MM.1S (cell line): ENCODE measurements around the gene PLBD1.

ENCODE experiments used
- DNase-seq: peaks from one replicate; pipeline ENCODE4 v3.0.0-alpha.2; 2015
- H2AFZ ChIP-seq: fragments of 300-600 bp; sonication (generic); 2 replicates; pipeline ENCODE4 v1.6.0; 2016; ENCODE audit warnings: antibody characterized with exemption, low read length
- H3F3A ChIP-seq: fragments of 300-600 bp; sonication (generic); 2 replicates; pipeline ENCODE4 v1.6.1; 2016; ENCODE audit warnings: mild to moderate bottlenecking, antibody characterized with exemption, low read length, moderate library complexity, mixed read lengths; ENCODE audit not compliant: insufficient read depth
- H3K27ac ChIP-seq: fragments of 300-600 bp; sonication (generic); 2 replicates; pipeline ENCODE4 v1.5.1; 2016; ENCODE audit warnings: mild to moderate bottlenecking, low read length
- H3K27me3 ChIP-seq: fragments of 300-600 bp; sonication (generic); replicated peaks from 2 replicates; pipeline ENCODE4 v1.6.0; 2016; ENCODE audit warnings: low read length; ENCODE audit not compliant: insufficient read depth
- H3K36me3 ChIP-seq: fragments of 300-600 bp; sonication (generic); replicated peaks from 2 replicates; pipeline ENCODE4 v1.6.1; 2016; ENCODE audit warnings: mild to moderate bottlenecking, low read length, mixed read lengths; ENCODE audit not compliant: insufficient read depth
- H3K4me1 ChIP-seq: fragments of 300-600 bp; sonication (generic); 2 replicates; pipeline ENCODE4 v1.6.1; 2016; ENCODE audit warnings: low read length, mixed read lengths
- H3K4me2 ChIP-seq: fragments of 300-600 bp; sonication (generic); 2 replicates; pipeline ENCODE4 v1.6.0; 2016; ENCODE audit warnings: low read depth, low read length
- H3K4me3 ChIP-seq: fragments of 300-600 bp; sonication (generic); 2 replicates; pipeline ENCODE4 v1.5.1; 2016; ENCODE audit warnings: low read length, mixed read lengths
- H3K79me2 ChIP-seq: fragments of 300-600 bp; sonication (generic); 2 replicates; pipeline ENCODE4 v1.6.1; 2016; ENCODE audit warnings: mixed run types, low read length, mixed read lengths
- H3K9ac ChIP-seq: fragments of 300-600 bp; sonication (generic); 2 replicates; pipeline ENCODE4 v1.6.1; 2016; ENCODE audit warnings: low read length, mixed read lengths
- H3K9me2 ChIP-seq: fragments of 300-600 bp; sonication (generic); replicated peaks from 2 replicates; pipeline ENCODE4 v1.6.1; 2016; ENCODE audit warnings: mild to moderate bottlenecking, low read length, mixed read lengths; ENCODE audit not compliant: insufficient read depth
- H3K9me3 ChIP-seq: fragments of 300-600 bp; sonication (generic); replicated peaks from 2 replicates; pipeline ENCODE4 v1.6.1; 2016; ENCODE audit warnings: mild to moderate bottlenecking, low read length, mixed read lengths; ENCODE audit not compliant: insufficient read depth
- H4K20me1 ChIP-seq: fragments of 300-600 bp; sonication (generic); 2 replicates; pipeline ENCODE4 v1.6.1; 2016; ENCODE audit warnings: mild to moderate bottlenecking, low read length, moderate library complexity, mixed read lengths; ENCODE audit not compliant: insufficient read depth
- EZH2 ChIP-seq: fragments of 300-600 bp; sonication (generic); optimal IDR thresholded peaks from 2 replicates; pipeline ENCODE3; 2017; ENCODE audit warnings: low read depth, mild to moderate bottlenecking, antibody characterized with exemption, low read length, mixed read lengths
- EZH2phosphoT487 ChIP-seq: fragments of 300-600 bp; sonication (generic); IDR thresholded peaks from 2 replicates; pipeline ENCODE4 v1.6.1; 2018; ENCODE audit warnings: antibody characterized with exemption, low read length
- TF ChIP-seq, protein P1 (sequence below): fragments of 300-600 bp; sonication (generic); IDR thresholded peaks from 2 replicates; pipeline ENCODE4 v1.5.1; 2016; ENCODE audit warnings: antibody characterized with exemption, low read length, mixed read lengths

Gene PLBD1

DNA sequence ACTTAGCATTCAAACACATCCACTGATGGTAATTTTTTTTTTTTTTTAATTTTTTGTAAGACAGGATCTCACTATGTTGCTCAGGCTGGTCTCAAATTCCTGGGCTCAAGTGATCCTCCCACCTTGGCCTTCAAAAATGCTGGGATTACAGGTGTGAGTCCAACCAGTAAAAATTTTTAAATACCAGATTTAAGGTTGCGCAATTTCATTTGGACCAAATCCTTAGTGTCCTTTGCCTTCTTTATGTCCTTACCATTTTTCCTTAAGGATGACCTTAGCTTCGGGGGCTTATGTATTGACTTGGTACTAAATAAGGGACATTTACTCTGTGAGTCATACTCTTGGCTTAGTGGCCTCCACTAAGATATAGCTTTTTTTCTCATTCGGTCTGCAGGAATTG, 4.1 kb upstream of the PLBD1 start:
- H3K9ac ChIP-seq: no peak overlapping the region
- no peak overlapping the region for H3K4me3 ChIP-seq
- H3K36me3 ChIP-seq: no peaks in the 10 kb centered on the region
- no peak overlapping the region for H2AFZ ChIP-seq
- no peak overlapping the region for H3K4me2 ChIP-seq
- no peak for TF ChIP-seq EZH2
- H4K20me1 ChIP-seq: no peaks in the 10 kb centered on the region
- H3F3A ChIP-seq: no peaks in the 10 kb centered on the region
- H3K27me3 ChIP-seq: no peaks in the 10 kb centered on the region
- no peaks in the 10 kb centered on the region for H3K9me2 ChIP-seq
- H3K27ac ChIP-seq: no peak overlapping the region
- no peaks in the 10 kb centered on the region for H3K4me1 ChIP-seq
- no peak for DNase-seq
- H3K9me3 ChIP-seq: no peaks in the 10 kb centered on the region
- no peaks in the 10 kb centered on the region for H3K79me2 ChIP-seq

DNA sequence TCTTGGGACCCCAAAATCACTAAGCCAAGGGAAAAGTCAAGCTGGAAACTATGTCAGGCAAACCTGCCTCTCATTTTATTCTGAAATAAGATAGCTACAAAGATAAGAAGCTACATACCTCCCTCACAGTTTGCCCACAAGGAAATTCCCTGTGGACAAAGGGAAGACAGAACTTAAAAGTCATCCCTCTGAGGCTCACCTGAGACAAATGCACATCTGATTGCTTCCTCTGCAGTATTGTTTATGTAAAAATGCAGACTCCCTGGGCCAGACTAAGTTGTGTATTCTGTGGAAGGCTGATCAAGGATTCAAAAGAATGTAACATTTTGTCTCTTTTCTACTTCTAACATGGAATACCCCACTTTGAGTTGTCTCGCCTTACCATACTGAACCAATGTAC, 2.5 kb upstream of the PLBD1 start:
- H3K9me2 ChIP-seq: no peaks in the 10 kb centered on the region
- no peaks in the 10 kb centered on the region for H3K4me1 ChIP-seq
- H3K9ac ChIP-seq: no peak overlapping the region
- no peaks in the 10 kb centered on the region for H3K36me3 ChIP-seq
- H3K27ac ChIP-seq: no peak overlapping the region
- H3K27me3 ChIP-seq: no peaks in the 10 kb centered on the region
- no peak overlapping the region for H3K4me3 ChIP-seq
- no peaks in the 10 kb centered on the region for H4K20me1 ChIP-seq
- H3K4me2 ChIP-seq: no peak overlapping the region
- H2AFZ ChIP-seq: no peak overlapping the region
- no peaks in the 10 kb centered on the region for H3F3A ChIP-seq
- no peak for TF ChIP-seq EZH2phosphoT487
- TF ChIP-seq EZH2: no peak
- TF ChIP-seq, protein P1, sequence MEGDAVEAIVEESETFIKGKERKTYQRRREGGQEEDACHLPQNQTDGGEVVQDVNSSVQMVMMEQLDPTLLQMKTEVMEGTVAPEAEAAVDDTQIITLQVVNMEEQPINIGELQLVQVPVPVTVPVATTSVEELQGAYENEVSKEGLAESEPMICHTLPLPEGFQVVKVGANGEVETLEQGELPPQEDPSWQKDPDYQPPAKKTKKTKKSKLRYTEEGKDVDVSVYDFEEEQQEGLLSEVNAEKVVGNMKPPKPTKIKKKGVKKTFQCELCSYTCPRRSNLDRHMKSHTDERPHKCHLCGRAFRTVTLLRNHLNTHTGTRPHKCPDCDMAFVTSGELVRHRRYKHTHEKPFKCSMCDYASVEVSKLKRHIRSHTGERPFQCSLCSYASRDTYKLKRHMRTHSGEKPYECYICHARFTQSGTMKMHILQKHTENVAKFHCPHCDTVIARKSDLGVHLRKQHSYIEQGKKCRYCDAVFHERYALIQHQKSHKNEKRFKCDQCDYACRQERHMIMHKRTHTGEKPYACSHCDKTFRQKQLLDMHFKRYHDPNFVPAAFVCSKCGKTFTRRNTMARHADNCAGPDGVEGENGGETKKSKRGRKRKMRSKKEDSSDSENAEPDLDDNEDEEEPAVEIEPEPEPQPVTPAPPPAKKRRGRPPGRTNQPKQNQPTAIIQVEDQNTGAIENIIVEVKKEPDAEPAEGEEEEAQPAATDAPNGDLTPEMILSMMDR: no peak
- H3K79me2 ChIP-seq: no peaks in the 10 kb centered on the region
- no peaks in the 10 kb centered on the region for H3K9me3 ChIP-seq
- DNase-seq: no peak

DNA sequence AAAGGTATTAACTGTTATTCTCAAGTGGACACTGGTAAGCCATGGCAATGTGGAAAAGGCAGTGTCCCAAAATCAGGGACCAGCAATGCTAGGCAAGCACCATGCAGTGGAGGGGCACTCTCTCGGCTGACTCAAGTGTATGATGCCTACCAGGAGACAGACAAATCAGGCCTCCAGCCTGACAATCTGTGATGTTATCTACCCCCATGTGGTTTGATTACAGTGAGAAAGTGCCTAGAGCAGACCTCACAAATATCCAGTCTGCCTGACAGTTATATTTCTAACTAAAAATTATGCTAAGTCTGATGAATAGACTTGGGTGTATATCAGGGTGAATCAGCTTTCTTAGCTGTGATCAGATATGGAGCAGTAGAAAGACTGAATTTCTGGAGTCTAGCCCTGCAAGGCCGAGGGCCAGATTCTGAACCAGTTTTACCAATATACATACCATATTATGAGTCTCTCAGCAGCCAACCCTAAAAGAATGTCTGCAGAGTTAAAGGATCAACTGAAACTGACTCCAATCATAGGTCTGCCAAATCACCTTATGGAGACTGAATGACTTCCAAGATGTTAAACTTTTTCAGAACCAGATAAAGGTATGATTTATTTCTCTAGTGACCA, 3.2 kb downstream of the PLBD1 start:
- no peak for TF ChIP-seq EZH2
- TF ChIP-seq EZH2phosphoT487: no peak
- TF ChIP-seq, protein P1: no peak

DNA sequence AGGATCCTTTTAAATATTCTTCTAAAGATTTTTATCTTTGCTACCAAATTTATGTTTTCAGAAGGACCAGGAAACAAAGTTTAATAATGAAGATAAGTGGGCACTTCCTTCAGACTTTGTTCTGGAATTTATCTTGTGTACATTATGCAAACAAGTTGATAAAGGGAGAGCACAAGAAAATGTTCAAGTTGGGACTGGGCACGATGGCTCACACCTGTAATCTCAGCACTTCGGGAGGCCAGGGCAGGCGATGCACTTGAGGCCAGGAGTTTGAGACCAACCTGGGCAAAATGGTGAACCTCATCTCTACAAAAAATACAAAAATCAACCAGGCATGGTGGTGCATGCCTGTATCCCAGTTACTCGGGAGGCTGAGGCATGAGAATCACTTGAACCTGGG, 4.6 kb downstream of the PLBD1 start:
- Histone ChIP-seq H3F3A (no peaks in the 10 kb centered on the region), H3K4me2 (no peak overlapping the region), H3K27me3 (no peaks in the 10 kb centered on the region), H3K4me3 (no peak overlapping the region), H3K4me1 (no peaks in the 10 kb centered on the region), H3K79me2 (no peaks in the 10 kb centered on the region), H3K9me3 (no peaks in the 10 kb centered on the region), H3K27ac (no peak overlapping the region), H3K9me2 (no peaks in the 10 kb centered on the region), H3K36me3 (no peaks in the 10 kb centered on the region), H4K20me1 (no peaks in the 10 kb centered on the region), H3K9ac (no peak overlapping the region), H2AFZ (no peak overlapping the region)
- TF ChIP-seq, protein P1: no peak
- TF ChIP-seq EZH2 (no peak), EZH2phosphoT487 (no peak)
- no peak for DNase-seq

More for the DNA sequence above, 3.2 kb downstream of the PLBD1 start:
- Histone ChIP-seq H3K27ac (no peak overlapping the region), H3K36me3 (no peaks in the 10 kb centered on the region), H3K27me3 (no peaks in the 10 kb centered on the region), H3K9me3 (no peaks in the 10 kb centered on the region), H3K4me3 (no peak overlapping the region), H3K4me2 (no peak overlapping the region), H2AFZ (no peak overlapping the region), H3K9ac (no peak overlapping the region), H4K20me1 (no peaks in the 10 kb centered on the region), H3F3A (no peaks in the 10 kb centered on the region), H3K4me1 (no peaks in the 10 kb centered on the region), H3K79me2 (no peaks in the 10 kb centered on the region), H3K9me2 (no peaks in the 10 kb centered on the region)
- DNase-seq: no peak
